OCI-LY7 (cell line): ENCODE measurements around the gene R3HCC1L.

Experiments
- EZH2phosphoT487 ChIP-seq: fragments of 200-600 bp; sonication (generic); IDR thresholded peaks from 2 replicates; pipeline ENCODE4 v1.6.1; 2018; ENCODE audit warnings: low read depth, borderline replicate concordance, mild to moderate bottlenecking, mixed run types, antibody characterized with exemption, low read length, moderate library complexity, mixed read lengths
- TF ChIP-seq, protein P1 (sequence below): fragments of 200-600 bp; sonication (generic); conservative IDR thresholded peaks from 2 replicates; pipeline ENCODE4 v1.5.1; 2014; ENCODE audit warnings: mild to moderate bottlenecking, antibody characterized with exemption, low read length, moderate library complexity, mixed read lengths

DNA sequence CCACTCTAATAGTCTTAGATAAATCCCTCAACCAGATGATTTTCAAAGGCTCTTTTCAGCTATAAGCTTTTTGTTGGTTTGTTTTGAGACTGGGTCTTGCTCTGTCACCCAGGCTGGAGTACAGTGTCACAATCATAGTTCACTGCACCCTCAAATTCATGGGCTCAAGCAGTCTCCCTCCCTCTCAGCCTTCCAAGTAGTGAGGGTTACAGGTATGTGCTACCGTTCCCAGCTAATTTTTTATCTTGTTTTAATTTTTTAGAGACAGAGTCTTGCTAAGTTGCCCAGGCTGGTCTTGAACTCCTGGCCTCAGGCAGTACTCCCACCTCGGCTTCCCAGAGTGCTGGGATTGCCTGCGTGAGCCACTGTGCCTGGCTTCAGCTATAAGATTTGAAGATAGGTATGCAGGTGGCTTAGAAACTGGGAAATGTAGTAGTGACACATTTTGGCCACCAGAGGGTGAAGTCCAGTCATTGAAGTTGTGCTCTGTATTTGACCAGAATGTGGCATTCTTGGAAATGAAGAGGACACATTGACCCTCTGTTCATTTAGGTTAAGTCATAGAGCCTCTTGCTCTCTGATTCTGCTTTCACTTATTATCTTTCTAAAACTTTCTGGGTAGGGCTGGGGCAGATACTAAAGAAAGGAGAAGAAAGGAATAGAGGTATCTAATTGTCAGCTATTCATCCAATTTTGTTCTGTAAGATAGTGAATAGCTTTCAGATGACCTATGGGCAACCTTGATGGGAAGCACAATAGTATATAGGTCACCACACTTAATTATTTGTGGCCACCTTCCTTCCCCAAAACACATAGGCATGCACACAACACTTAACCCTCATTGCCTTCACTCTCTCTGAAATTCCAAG, 36.0 kb downstream of the R3HCC1L start:
- TF ChIP-seq, protein P1, sequence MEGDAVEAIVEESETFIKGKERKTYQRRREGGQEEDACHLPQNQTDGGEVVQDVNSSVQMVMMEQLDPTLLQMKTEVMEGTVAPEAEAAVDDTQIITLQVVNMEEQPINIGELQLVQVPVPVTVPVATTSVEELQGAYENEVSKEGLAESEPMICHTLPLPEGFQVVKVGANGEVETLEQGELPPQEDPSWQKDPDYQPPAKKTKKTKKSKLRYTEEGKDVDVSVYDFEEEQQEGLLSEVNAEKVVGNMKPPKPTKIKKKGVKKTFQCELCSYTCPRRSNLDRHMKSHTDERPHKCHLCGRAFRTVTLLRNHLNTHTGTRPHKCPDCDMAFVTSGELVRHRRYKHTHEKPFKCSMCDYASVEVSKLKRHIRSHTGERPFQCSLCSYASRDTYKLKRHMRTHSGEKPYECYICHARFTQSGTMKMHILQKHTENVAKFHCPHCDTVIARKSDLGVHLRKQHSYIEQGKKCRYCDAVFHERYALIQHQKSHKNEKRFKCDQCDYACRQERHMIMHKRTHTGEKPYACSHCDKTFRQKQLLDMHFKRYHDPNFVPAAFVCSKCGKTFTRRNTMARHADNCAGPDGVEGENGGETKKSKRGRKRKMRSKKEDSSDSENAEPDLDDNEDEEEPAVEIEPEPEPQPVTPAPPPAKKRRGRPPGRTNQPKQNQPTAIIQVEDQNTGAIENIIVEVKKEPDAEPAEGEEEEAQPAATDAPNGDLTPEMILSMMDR, result peak; percentile 90
- no peak for TF ChIP-seq EZH2phosphoT487
